Lower leg skin (tissue), 4 donors: ENCODE measurements around the gene LRRC72. TPM values are rescaled to one million over a fixed set of nuclear protein-coding genes. Genes with fewer than 3 reads are reported as not detected.

Experiments
- DNase-seq, 2 donors: peaks; one replicate each; pipeline ENCODE4 v3.0.0-alpha.2; 2019; ENCODE audit warnings: low spot score in 2 of 2
- H3K4me3 ChIP-seq: fragments of 200-600 bp; sonication (generic); 2 replicates; pipeline ENCODE4 v1.5.1; 2017; ENCODE audit warnings: mild to moderate bottlenecking, low read depth; ENCODE audit not compliant: poor library complexity, severe bottlenecking
- CTCF ChIP-seq, 3 donors: fragments of 450-650 bp; IDR thresholded peaks; one replicate each; pipeline ENCODE4 v1.5.1; 2016; ENCODE audit warnings: antibody characterized with exemption in 3 of 3, mild to moderate bottlenecking in 3 of 3, moderate library complexity in 2 of 3
- POLR2A ChIP-seq, 2 donors: fragments of 450-650 bp; IDR thresholded peaks; one replicate each; pipeline ENCODE4 v1.6.1; 2016 to 2017; ENCODE audit warnings: antibody characterized with exemption in 2 of 2, mild to moderate bottlenecking in 1 of 2, moderate library complexity in 1 of 2
- WGBS, 2 donors: methylation state at CpG; one replicate each; pipeline ENCODE4 v1.1.5; 2018; 5-methylcytosine and 5-hydroxymethylcytosine counted together
- intact Hi-C: fragments of 100-400 bp; cut with DNase I; formaldehyde crosslinking; loops from one replicate; pipeline ENCODE4 v1.15.0; 2023; ENCODE audit warnings: low total_unique reads
- total RNA-seq, 4 donors: library from RNA; depleted of rRNA; stranded (reverse); fragments of >200 nt; gene quantifications; one replicate each; pipeline ENCODE4 v1.1.0, GENCODE V29; 2016

LRRC72 gene
- total RNA-seq, 4 donors from 2014 or later = not detected

- H3K4me3 ChIP-seq = no peak overlapping the region
- WGBS, 2 donors = 52 to 61% methylated on average over 5 of the region's 5 CpGs
- TF ChIP-seq CTCF (IDR thresholded peaks at IDR 0.05) = no peak
- no peak for TF ChIP-seq POLR2A (IDR thresholded peaks at IDR 0.05)
- DNase-seq = no peak
- intact Hi-C loops = loop anchor here (10.0 kb wide), 1 partner anchor 129 kb away; no protein-coding TSS in a partner anchor
These were observed 36.8 kb downstream of the LRRC72 start for GRCh38 chr7:16563281-16564022.

GRCh38 chr7:16564023-16564380 is 37.4 kb downstream of the LRRC72 start:
- no peak for DNase-seq
- intact Hi-C loops = loop anchor here (10.0 kb wide), 1 partner anchor 129 kb away; no protein-coding TSS in a partner anchor
- TF ChIP-seq POLR2A (IDR thresholded peaks at IDR 0.05) (no peak), CTCF (IDR thresholded peaks at IDR 0.05) (no peak)
- 80 to 83% methylated on average over 4 of the region's 4 CpGs for WGBS, 2 donors
- H3K4me3 ChIP-seq = no peak overlapping the region

GRCh38 chr7:16564909-16565426 is 38.3 kb downstream of the LRRC72 start:
- no peak for DNase-seq
- 25 to 30% methylated on average over 13 of the region's 13 CpGs for WGBS, 2 donors
- H3K4me3 ChIP-seq = no peak overlapping the region
- intact Hi-C loops = loop anchor here (5.0 to 10.0 kb wide), 2 partner anchors 130 to 488 kb away; no protein-coding TSS in a partner anchor
- no peak for TF ChIP-seq CTCF (IDR thresholded peaks at IDR 0.05)

GRCh38 chr7:16571941-16572340 is 45.3 kb downstream of the LRRC72 start:
- TF ChIP-seq POLR2A (IDR thresholded peaks at IDR 0.05) = no peak
- TF ChIP-seq CTCF (IDR thresholded peaks at IDR 0.05) = no peak
- DNase-seq = no peak
- intact Hi-C loops = no loop called here
- no peak overlapping the region for H3K4me3 ChIP-seq
- WGBS, 2 donors = 63 to 93% methylated on average over 4 of the region's 4 CpGs

- intact Hi-C loops = no loop called here
- WGBS, 2 donors = 85 to 86% methylated on average over 8 of the region's 8 CpGs
- DNase-seq = no peak
- TF ChIP-seq CTCF (IDR thresholded peaks at IDR 0.05) = no peak
- TF ChIP-seq POLR2A (IDR thresholded peaks at IDR 0.05) = no peak
- no peak overlapping the region for H3K4me3 ChIP-seq
These were observed 52.6 kb downstream of the LRRC72 start for GRCh38 chr7:16579216-16579615.
